ENCODE measurements around the gene CAP1.

The CAP1 gene

GRCh38 chr1:40102038-40102437, 61.5 kb downstream of the CAP1 start:
- no peak for DNase-seq

DNA sequence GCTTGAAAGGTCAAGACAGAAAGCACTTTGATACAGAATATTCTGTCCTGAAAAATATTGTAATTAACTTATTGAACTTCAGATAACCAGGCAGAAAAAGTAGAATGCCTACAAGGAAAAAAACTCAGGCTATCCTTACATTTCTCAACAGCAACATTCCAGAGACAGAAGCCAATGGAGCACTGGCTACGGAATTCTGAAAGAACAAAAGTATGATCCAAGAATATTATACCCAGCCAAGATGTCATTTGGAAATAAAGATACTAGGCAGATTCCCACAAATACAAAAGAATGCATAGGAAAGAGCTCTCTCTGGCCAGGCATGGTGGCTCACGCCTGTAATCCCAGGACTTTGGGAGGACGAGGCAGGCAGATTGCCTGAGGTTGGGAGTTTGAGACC, 62.4 kb downstream of the CAP1 start:
- DNase-seq = no peak

GRCh38 chr1:40105028-40105427, 64.5 kb downstream of the CAP1 start:
- DNase-seq = no peak

DNA sequence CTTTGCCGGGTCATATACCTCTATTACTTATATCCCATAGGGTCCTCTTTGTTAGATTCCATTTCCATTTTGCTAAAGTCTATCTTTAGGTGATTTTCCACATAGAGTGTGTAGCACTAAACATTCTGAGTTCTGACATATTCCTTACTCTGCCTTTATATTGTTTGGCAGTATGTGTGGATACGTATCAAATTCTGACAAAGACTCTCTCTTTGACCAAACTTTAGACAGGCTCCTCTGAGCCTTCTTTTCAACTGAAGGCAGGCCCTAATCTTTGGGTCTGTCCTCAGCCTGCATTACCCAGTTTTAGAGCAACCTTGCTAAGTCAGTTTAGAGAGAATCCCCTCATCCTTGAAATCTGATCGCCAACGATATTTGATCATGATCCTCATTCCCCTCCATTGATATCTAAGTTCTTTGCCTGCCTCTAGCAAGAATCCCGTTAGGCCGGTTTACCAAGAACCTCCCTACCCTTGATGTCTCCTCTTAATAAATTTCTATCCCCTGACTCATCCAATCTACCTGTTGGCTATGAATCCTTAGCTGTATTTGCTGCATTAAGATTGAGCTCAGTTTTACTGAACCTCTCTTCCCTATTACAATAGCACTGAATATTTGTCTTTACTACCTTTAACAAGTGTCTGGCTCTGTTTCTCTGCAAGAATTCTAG, 66.9 kb downstream of the CAP1 start:
- DNase-seq = no peak

- no peak for DNase-seq
These were observed 69.9 kb downstream of the CAP1 start for GRCh38 chr1:40110389-40110788.

DNA sequence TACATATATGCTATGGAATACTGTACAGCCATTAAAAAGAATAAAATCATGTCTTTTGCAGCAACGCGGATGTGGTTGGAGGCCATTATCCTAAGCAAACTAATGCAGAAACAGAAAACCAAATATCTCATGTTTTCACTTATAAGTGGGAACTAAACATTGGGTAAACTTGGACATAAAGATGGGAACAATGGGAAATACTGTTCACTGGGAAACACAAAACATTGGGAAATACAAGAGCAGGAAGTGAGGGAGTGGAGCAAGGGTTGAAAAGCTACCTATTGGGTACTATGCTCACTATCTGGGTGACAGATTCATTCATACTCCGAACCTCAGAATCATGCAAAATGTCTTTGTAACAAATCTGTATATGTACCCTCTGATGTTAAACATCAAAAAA, 73.9 kb downstream of the CAP1 start:
- no peak for DNase-seq

DNA sequence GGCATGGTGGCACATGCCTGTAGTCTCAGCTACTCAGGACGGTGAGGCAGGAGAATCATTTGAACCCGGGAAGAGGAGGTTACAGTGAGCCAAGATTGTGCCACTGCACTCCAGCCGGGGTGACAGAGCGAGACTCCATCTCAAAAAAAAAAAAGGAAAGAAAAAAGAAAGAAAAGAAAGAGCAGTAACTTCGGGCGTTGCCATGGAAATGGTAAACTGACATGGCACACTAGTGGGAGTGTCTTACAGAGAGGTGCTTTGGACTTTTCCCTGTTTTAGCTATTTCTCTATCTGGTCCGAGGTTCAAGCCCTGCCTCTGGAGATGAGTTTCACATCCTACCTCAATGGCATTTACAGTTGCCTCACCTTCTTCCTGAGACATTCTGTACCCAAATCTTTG, 79.6 kb downstream of the CAP1 start:
- DNase-seq = no peak

Measured in CD4-positive, alpha-beta T cell treated with Interferon alpha-2 for 1 hour (primary cell).